Glomerular endothelial cell (primary cell): ENCODE measurements around the gene PVALB. TPM values are rescaled to one million over a fixed set of nuclear protein-coding genes. Genes with fewer than 3 reads are reported as not detected.
"Not testable (repeated sequence)": the region's sequence is repeated elsewhere in the genome, so short reads cannot be mapped to it uniquely, and the experiment has no call there.

Experiments used
- DNase-seq: peaks from one replicate; pipeline ENCODE4 v3.0.0-alpha.2; 2011; ENCODE audit warnings: low read depth, low spot score; ENCODE audit errors: extremely low read depth
- total RNA-seq: library from RNA; depleted of rRNA; stranded (reverse); fragments of >200 nt; gene quantifications from 2 replicates; pipeline ENCODE4 v1.2.3, GENCODE V29; 2015

PVALB gene
- total RNA-seq, 1 donor from 2014 or later, result 0.58 TPM

DNA sequence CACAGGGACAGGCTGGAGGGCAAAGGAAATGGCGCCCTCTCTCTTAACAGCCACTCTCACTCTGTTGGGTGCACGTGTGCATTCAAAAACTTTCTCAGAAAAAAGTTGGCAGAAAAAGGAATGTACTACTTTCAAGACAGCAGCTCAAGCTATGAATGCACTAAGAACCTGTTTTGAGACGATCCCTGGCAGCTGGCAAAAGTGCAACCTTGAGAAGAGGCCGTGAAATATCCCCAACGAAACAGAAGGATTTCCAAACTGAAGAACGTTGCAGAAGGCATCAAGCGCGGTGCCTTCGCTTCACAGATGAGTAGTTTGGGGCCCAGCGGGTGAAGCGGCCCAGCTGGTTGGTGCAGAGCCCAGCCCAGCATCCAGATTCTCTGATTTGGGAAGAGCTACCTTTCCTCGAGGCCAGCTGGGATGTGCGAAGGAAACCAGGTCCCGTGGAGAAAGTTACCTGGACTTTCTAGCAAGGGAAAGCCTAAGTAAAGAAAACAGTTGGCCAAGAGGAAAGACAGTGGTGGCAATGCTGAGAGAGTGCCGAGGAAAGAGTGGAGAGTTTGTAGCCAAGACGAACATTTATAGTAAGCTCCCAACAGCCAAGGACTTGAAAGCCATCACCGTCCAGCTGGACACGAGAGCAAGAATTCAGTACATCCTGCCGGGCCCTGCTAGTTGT lies 57.2 kb downstream of the PVALB start:
- no peak for DNase-seq

DNA sequence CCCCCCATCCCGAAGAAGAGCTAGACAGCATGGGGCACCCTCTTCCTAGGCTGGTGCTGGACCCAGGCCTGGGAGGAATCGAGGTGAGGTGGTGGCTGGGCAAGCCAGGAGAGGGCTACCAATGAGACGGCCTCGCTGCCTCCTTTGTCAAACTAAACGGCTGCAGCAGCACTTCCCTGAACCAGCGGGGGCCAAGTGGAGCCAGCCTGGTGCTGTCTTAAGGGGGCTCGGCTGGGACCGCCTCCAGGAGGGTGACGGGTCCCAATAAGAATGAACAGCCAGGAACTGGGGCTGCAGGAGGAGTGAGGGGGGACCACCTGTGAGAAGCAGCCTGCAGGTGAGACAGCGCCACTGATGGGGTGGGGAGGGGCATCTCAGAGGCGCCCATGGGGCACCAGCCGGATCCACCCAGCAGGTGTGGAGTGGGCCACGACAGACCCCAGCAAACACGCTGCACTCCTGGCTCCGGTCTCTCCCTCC lies 58.0 kb downstream of the PVALB start:
- no peak for DNase-seq

DNA sequence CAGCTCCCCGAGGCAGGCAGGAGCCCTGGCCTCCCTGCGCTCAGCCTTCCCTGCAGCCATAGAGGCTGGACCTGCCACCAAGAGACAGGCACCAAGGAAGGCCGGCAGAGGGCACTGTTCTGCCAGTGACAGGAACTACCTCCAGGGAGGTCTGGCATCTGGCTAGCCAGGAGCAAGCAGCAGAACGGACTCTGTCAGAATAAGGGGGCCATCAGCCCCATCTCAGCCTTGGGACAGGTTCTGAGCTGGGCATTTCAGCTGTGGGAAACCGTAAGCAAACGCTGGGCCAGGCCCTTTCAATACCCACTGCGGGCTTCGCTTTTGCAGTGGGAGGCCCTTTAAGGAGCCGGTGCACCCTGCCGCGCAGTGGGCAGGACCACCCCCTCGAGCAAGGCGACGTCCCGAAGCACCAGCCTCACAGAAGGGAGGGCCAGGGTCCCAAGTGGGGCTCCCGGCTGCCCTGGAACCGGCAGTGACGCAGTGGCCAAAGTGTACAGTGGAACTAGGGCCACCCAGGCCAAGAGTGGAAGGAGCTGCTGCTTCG lies 59.1 kb downstream of the PVALB start:
- no peak for DNase-seq

DNA sequence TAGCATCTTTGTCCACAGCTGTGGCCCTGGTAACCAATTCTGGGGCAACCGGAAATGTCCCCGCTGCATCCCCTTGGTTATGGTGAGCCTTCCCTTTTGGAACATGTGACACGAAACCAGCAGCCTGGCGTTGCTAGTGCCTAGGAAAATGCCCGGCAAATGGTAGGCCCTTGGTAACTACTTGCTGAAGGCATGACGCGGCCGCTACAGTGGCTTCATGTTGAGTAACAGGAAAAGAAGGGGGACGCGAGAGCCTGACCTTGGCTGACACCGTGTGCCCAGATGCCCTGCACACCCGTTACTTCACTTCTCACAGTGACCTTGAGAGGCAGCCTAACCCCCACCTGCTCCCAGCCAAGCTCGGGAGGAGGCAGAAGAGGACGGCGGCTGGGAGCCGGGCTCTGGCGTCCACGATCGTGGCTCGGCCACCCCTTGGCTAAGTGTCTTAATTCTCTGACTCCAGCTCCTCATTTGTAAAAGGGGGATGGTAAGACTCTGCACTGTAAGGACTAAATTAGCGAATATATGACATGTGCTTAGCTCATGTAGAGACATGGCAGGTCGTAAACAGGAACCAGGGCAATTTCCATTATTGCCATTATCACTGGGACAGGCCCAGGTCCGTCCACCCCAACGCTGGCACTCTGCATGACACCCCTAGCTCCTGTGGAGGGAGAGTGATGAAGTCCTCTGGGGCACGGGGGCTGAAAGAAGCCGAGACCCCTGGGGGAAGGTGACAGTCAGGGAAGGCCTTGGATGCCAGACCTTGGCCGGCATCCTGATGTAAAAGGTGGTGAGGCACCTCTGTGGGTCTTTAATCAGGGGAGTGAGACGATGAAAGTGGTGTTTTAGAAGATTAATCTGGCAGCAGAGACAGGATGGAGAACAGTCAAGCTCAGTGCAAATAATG lies 59.8 kb downstream of the PVALB start:
- no peak for DNase-seq

DNA sequence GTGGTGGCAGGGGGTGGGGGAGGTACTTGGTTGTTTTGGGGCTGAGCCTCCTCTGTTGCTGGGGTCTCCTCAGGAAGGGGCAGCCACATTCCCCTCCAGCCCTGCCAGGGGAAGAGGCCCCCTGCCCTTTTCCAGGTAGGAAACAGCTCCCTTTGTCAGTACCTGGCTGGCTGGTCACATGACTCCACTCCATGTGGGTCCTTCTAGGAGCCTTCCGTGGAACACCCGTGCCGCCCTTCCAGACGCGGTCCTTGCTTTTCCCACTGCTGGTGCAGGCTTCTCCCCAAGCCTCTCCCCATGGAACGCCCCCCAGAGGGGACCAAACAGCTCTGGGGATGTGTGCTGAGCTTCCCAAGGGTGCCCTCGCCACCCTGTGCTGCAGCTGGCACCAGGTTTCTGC lies 60.8 kb downstream of the PVALB start:
- DNase-seq, result no peak

DNA sequence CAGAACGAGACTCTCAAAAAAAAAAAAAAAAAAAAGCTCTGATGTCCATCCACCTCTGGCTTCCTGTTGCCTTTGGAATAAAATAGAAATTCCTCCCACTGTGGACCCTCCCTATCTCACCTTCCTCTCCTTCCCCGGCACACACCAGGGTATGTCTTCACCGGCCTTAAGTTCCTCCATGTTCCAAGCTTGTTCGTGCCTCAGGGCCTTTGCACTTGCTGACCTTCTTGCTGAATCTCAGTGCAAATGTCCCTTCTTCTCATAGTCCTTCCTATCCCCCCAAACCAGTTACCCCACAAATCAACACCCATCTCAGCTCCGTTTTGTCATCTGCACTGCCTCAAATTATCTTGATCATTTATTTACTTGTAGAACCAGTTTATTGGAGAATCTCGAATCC lies 61.5 kb downstream of the PVALB start:
- no peak for DNase-seq

DNA sequence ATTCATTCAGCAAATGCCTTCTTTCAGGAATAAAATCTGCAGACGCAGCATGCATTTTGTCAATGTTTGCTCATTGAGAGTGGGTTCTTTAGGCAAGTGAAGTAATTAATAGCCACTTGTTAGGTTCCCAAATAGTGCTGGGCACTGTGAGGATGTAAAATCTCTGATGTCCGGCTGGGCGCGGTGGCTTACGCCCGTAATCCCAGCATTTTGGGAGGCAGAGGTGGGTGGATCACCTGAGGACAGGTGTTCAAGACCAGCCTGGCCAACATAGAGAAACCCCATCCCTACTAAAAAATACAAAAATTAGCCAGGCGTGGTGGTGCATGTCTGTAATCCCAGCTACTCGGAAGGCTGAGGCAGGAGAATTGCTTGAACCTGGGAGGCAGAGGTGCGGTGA lies 62.0 kb downstream of the PVALB start:
- not testable (repeated sequence) for DNase-seq

DNA sequence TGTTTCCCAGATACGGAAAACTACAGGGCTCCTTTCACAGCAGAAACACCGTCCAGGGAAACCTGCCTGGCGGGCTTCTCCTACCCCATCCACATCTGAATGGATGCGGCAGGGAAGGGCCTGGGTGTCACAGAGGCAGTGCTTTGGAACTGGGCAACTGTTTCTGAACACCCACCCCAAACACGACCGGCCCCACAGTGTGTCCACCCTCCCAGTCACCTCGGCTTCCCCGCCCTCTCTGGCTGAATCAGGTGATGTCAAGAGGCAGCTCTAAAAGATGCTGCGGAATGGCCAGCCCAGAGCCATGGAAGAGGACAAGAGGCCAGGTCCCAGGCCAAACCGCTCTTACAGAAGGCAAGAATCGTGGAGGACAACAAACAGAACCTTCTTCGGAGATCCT lies 62.9 kb downstream of the PVALB start:
- no peak for DNase-seq

DNA sequence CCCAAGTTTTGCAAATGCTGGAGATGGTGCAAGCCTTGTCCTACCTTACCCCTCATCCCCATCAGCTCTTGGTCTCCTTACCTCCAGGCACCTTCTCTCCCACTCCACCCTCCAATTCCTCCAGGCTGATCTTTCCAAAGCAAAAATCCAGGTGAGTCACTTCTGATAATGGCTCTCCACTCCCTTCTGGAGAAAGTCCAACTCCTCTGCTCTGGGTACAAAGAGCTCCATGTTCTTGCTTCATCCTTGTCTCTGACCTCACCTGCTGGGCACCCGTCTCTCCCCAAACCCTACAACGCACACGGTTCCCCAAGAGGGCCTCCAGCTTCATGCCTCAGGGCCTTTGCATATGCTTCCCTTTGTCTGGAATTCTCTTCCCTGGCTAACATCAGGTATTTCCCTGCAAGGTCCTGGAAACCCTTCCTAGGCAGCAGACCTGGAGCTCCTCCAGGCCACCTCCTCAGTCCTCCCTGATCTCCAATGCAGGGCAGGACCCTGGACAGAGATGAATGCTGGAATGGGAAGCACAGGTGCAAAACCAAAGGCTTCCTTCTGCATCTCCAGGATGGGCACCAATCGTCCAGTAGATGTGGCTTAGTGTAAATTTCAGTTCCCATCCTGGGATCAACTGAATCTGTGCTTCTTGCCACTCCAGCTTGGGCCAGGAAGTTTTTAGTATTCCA lies 63.6 kb downstream of the PVALB start:
- DNase-seq, result no peak

Other genes starting within 250 kb of the PVALB start
- not detected in 2 replicates for gene CACNG2, start 113.3 kb downstream of the PVALB start, total RNA-seq
- 16.5 and 21.1 TPM in 2 replicates for gene IFT27, start 40.9 kb downstream of the PVALB start, total RNA-seq
- 0.41 TPM in 1 of 2 replicates, not detected in the other for gene NCF4, start 44.0 kb upstream of the PVALB start, total RNA-seq
- gene CSF2RB, start 96.6 kb upstream of the PVALB start, total RNA-seq, result 3.6 and 19.8 TPM in 2 replicates
- gene TST, start 202.4 kb upstream of the PVALB start, total RNA-seq, result 63.6 and 90.9 TPM in 2 replicates
- gene MPST, start 202.7 kb upstream of the PVALB start, total RNA-seq, result 165 and 191 TPM in 2 replicates
- 35.1 and 46.4 TPM in 2 replicates for gene KCTD17, start 234.7 kb upstream of the PVALB start, total RNA-seq